T follicular helper cell (primary cell): Measurements from ENCODE around the gene USF2.
"Not testable (repeated sequence)": the region's sequence is repeated elsewhere in the genome, so short reads cannot be mapped to it uniquely, and the experiment has no call there.

ENCODE experiments used
- DNase-seq: peaks from one replicate; pipeline ENCODE4 v3.0.0-alpha.2; 2020; ENCODE audit warnings: low read depth
- total RNA-seq, 2 experiments: gene quantifications; one replicate each; lab custom pipeline; 2026; lab: John Stamatoyannopoulos, UW

USF2 gene
- total RNA-seq = 63.8 to 175 reads per million in 2 experiments

- peak; percentile 46 for DNase-seq
Measured at GRCh38 chr19:35268536-35269437, at the start of gene USF2. TSS of gene USF2 (plus strand) at chr19:35268962. CDS start at chr19:35269102, 140 bp downstream.

DNA sequence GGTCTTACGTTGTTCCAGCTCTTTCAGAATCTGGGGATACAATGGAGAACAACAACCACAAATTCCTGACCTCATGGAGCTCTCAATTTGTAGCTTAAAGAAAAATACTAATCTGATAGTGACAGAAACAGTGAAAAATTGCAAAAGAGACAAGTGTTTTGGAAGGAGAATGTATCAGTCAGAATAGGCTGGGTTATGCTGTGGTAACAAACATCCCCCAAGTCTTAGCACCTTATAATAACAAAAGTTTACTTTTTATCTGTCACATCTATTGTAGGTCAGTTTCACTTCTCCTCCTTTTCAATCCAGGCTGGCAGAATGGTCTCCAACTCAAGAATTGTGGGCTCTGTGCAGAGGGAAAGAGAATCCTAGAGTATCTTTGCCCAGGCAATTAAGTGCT is 49.8 kb upstream of the USF2 start:
- no peak for DNase-seq

- DNase-seq = no peak
Measured at GRCh38 chr19:35220315-35220921, 48.3 kb upstream of the USF2 start.

GRCh38 chr19:35220973-35221590 is 47.7 kb upstream of the USF2 start:
- not testable (repeated sequence) for DNase-seq

DNA sequence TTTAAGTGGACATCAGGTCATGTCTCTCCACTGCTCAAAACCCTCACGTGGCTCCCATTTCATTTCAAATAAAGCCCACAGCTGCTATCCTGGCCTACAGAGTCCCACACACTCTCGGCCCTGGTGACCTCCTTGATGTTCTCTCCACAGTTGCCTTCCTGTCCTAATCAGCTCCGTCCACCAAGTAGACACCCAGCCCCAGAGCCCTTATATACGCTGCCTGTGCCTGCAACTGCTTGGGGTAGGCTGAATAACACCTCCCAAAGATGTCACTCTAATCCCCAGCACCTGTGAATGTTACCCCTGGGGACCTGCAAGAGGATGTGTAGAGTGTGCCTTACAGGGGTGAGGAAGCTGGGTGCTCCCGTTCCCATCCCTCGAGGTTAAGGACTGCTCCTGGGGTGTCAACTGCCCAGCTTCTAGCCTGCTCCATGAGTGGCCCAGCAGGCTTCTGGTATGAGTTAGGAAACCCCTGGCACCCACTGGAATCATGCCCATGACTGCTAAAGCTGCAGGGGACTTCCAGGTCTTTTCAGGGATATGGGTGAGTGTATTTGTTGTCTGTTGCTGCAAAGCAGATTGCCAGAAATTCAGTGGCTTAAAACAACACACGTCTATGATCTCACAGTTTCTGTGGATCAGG is 46.3 kb upstream of the USF2 start:
- DNase-seq = no peak

GRCh38 chr19:35223084-35223790 is 45.5 kb upstream of the USF2 start:
- DNase-seq = no peak

GRCh38 chr19:35223862-35224505 is 44.8 kb upstream of the USF2 start:
- no peak for DNase-seq

DNA sequence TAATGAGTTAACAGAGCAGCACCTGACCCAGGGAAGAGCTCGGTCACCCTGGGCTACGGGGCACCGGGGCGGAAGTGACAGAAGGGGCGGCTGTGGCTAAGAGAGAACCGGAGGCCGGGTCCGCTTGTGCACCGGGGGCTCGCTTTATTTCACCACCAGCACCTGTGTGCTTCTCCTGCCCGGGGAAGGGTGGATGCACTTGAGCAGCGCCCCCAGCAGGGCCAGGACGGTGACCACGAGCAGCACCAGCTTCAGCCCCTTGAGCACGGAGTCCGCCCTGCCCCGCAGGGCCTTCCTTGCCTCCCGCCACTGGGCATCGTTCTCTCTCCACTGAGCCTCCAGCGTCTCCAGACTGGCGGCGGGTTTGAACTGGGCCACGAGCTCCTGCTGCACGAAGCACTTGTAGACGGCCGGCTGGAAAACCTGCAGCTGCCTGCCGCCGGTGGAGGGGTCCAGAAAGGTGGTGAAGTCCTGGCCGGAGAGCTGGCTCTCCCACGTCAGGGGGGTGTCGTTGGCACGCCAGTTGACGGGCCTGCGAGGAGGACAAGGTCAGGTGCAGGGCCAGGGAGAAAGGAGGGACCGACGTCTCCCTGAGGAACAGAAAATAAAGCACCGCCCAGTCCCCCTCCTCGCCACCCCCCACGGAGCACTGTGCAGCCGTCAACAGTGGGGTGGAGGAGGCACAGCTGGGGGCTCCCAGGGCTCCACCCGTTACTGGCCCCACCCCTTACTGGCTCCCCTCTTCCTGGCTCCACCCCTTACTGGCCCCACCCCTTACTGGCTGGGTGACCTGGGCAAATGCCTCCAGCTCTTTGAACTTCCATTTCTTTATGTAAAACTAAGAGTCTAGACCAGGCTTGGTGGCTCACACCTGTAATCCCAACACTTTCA is 43.8 kb upstream of the USF2 start:
- DNase-seq = no peak

- DNase-seq = no peak
Measured at GRCh38 chr19:35225951-35226350, 42.8 kb upstream of the USF2 start.

- no peak for DNase-seq
Measured at GRCh38 chr19:35226748-35227147, 42.0 kb upstream of the USF2 start.

GRCh38 chr19:35228177-35228930 is 40.4 kb upstream of the USF2 start, which contains the start of gene FAM187B:
TSS of gene FAM187B (minus strand) at chr19:35228739. CDS start at chr19:35228680, 59 bp downstream.
- DNase-seq = no peak

DNA sequence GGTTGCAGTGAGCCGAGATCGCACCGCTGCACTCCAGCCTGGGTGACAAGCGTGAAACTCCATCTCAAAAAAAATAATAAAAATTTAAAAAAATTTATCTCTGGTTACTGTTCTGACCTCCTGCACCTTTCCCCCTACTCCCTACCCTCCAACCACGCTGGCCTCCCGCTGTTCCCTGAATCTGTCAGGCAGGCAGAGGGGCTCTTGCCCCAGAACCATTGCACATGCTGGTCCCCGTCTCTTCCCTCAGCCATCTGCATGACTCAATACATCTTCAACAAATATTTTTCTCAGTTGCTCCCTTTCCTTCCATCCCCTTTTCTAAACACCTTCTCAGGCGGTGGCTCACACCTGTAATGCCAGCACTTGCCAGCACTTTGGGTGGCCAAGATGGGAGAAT is 39.2 kb upstream of the USF2 start:
- DNase-seq = no peak

GRCh38 chr19:35231956-35232645 is 36.7 kb upstream of the USF2 start:
- DNase-seq = no peak

GRCh38 chr19:35232912-35233311 is 35.9 kb upstream of the USF2 start:
- no peak for DNase-seq

- no peak for DNase-seq
Measured at GRCh38 chr19:35236638-35237400, 31.9 kb upstream of the USF2 start.

DNA sequence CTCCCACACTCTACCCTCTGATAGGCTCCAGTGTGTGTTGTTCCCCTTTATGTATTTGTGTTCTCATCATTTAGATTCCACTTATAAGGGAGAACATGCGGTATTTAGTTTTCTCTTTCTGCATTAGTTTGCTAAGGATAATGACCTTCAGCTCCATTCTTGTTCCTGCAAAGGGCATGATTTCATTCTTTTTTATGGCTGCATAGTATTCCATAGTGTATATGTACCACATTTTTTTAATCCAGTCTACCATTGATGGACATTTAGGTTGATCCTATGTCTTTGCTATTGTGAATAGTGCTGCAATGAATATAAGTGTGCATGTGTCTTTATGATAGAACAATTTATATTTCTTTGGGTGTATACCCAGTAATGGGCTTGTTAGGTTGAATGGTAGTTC is 29.2 kb upstream of the USF2 start:
- DNase-seq = not testable (repeated sequence)

- DNase-seq = peak; percentile 25
Measured at GRCh38 chr19:35240327-35240726, 28.4 kb upstream of the USF2 start.

DNA sequence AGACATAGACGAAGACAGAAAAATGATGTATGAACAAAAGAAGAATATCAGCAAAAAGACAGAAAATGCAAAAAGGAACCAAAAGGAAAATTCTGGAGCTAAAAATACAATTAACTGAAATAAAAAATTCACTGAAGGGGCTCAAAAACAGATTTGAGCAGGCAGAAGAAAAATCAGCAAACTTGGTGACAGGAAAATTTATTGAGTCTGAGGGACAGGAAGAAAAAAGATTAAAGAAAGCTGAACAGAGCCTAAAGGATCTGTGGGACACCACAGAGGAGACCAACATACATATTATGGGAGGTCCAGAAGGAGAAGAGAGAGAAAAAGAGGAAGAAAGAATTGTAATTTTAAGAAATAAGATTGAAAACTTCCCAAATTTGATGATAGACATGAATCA is 27.3 kb upstream of the USF2 start:
- no peak for DNase-seq
